Skeletal muscle tissue (tissue), 4 donors: ENCODE results near the gene TSPEAR. TPM values are rescaled to one million over a fixed set of nuclear protein-coding genes. Genes with fewer than 3 reads are reported as not detected.
A peak's percentile ranks its signal among the peaks of the same experiment; 100 is the strongest.
"Not testable (repeated sequence)": the region's sequence is repeated elsewhere in the genome, so short reads cannot be mapped to it uniquely, and the experiment has no call there.

ENCODE experiments used
- H3K27ac ChIP-seq: one replicate; pipeline ENCODE4 v1.7.0; 2013; ENCODE audit warnings: mild to moderate bottlenecking, low read depth, low read length, inconsistent platforms
- H3K27me3 ChIP-seq, 3 donors: one replicate each; pipeline ENCODE4 v1.7.0; 2013; ENCODE audit warnings: low read length in 3 of 3; ENCODE audit not compliant: control insufficient read depth in 3 of 3, insufficient read depth in 3 of 3
- H3K36me3 ChIP-seq, 3 donors: one replicate each; pipeline ENCODE4 v1.7.0; 2013; ENCODE audit warnings: low read length in 3 of 3; ENCODE audit not compliant: control insufficient read depth in 3 of 3, insufficient read depth in 3 of 3
- H3K4me1 ChIP-seq, 3 donors: one replicate each; pipeline ENCODE4 v1.7.0; 2013; ENCODE audit warnings: low read length in 3 of 3, mild to moderate bottlenecking in 3 of 3; ENCODE audit not compliant: control insufficient read depth in 3 of 3, insufficient read depth in 3 of 3
- H3K4me3 ChIP-seq, 3 donors: one replicate each; pipeline ENCODE4 v1.7.0; 2013; ENCODE audit warnings: low read length in 3 of 3
- H3K9ac ChIP-seq, 3 donors: one replicate each; pipeline ENCODE4 v1.7.0; 2013; ENCODE audit warnings: low read length in 3 of 3, mild to moderate bottlenecking in 3 of 3, moderate library complexity in 2 of 3, low read depth in 1 of 3
- H3K9me3 ChIP-seq, 3 donors: one replicate each; pipeline ENCODE4 v1.7.0; 2013; ENCODE audit warnings: low read length in 3 of 3; ENCODE audit not compliant: control insufficient read depth in 3 of 3
- total RNA-seq: library from RNA; depleted of rRNA; stranded (reverse); fragments of >200 nt; gene quantifications from one replicate; pipeline ENCODE4 v1.2.3, GENCODE V29; 2014
- donor health status: Osteomylitis.

Gene TSPEAR
- total RNA-seq, 1 donor from 2014 or later, result not detected

DNA sequence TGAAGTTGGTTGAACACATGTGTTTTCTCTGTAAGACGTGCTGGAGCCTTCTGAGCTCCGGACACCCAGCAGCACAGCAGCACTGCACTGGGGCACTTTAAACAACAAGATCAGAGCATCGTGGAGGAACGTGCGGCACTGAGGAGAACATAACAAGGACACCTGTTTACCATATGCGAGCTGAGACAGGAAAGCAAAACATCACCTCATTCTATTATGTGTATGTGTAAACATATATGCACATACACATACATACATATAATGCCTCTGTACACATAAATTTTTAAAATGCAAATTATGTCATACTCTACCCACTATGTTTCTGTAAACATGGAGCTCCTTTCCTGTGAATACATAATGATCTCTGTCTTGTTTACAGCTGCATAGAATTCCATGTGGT is 115.8 kb downstream of the TSPEAR start:
- no peaks in the 10 kb centered on the region for H3K36me3 ChIP-seq
- H3K9me3 ChIP-seq, result no peaks in the 10 kb centered on the region
- H3K27ac ChIP-seq, result no peak overlapping the region
- no peak overlapping the region for H3K9ac ChIP-seq
- no peak overlapping the region for H3K4me3 ChIP-seq
- H3K4me1 ChIP-seq, result peaks cover 3 to 14% (median 6%) of the 10 kb centered on the region in 3 donors
- peaks cover 38 to 63% (median 51%) of the 10 kb centered on the region in 3 donors for H3K27me3 ChIP-seq

DNA sequence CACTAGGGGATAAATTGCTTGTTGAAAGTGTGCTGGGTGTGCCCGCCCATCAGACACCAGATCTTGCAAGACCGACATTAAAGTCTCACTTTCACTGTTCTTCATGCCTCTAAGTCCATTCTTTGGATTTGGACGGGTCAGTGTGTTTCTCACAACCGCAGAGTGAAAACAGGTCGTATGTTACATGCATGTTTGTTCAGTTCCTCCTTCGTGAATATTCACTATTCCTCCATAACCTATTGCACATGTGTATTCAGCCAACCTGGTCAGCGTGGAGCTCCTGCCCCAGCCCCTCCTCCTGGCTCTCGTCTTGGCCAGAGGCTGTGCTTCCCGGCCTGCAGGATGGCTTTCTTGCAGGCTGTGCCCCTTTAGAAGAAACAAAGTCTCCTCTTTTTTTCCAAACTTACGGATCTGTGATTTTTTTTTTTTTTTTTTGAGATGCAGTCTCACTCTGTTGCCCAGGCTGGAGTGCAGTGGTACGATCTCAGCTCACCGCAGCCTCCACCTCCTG is 116.9 kb downstream of the TSPEAR start:
- Histone ChIP-seq H3K4me1 (peaks cover 3 to 14% (median 6%) of the 10 kb centered on the region in 3 donors), H3K27ac (no peak overlapping the region), H3K9ac (no peak overlapping the region), H3K4me3 (no peak overlapping the region), H3K27me3 (peaks cover 34 to 62% (median 51%) of the 10 kb centered on the region in 3 donors), H3K36me3 (no peaks in the 10 kb centered on the region), H3K9me3 (no peaks in the 10 kb centered on the region)

DNA sequence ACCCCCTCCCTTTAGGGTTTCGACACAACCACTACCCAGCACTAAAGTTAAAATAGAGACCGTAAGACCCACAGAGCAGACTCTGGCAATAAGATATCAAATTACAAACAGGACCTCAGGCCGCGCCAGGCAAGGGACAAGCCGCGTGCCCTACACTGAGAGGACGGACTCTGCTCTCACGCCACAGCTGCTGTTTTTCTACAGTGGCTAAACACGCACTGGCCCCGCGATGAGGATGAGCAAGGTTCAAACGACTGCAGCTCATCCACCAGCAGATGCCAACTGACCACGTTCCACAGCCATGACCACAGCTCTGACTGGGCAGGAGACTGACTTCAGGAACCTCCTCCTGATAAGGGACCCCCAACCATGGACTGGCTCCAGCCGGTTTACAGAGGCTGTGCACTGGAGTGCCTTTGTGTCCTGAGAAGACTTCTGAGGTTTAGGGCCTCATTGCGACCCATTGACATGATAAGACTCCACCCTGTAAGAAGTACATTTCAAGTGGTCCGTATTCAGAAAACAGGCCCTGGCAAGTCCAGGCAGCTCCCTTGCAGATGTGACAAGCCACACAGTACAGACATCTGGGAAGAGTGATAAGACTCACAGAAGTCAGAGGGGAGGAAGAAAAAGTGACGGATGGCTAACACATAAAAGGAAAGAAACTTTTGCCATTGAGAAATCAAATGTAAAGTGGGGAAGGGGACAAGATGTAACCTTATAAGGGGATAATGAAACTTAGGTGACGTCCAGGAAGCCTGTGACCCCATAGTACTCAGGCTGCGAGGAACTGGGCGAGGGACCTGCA is 117.6 kb downstream of the TSPEAR start:
- H3K9ac ChIP-seq, result no peak overlapping the region
- no peak overlapping the region for H3K4me3 ChIP-seq
- H3K4me1 ChIP-seq, result peaks cover 3 to 14% (median 6%) of the 10 kb centered on the region in 3 donors
- no peaks in the 10 kb centered on the region for H3K36me3 ChIP-seq
- peaks cover 0 to 2% (median 0%) of the 10 kb centered on the region in 3 donors for H3K9me3 ChIP-seq
- no peak overlapping the region for H3K27ac ChIP-seq
- peaks cover 35 to 62% (median 48%) of the 10 kb centered on the region in 3 donors for H3K27me3 ChIP-seq

DNA sequence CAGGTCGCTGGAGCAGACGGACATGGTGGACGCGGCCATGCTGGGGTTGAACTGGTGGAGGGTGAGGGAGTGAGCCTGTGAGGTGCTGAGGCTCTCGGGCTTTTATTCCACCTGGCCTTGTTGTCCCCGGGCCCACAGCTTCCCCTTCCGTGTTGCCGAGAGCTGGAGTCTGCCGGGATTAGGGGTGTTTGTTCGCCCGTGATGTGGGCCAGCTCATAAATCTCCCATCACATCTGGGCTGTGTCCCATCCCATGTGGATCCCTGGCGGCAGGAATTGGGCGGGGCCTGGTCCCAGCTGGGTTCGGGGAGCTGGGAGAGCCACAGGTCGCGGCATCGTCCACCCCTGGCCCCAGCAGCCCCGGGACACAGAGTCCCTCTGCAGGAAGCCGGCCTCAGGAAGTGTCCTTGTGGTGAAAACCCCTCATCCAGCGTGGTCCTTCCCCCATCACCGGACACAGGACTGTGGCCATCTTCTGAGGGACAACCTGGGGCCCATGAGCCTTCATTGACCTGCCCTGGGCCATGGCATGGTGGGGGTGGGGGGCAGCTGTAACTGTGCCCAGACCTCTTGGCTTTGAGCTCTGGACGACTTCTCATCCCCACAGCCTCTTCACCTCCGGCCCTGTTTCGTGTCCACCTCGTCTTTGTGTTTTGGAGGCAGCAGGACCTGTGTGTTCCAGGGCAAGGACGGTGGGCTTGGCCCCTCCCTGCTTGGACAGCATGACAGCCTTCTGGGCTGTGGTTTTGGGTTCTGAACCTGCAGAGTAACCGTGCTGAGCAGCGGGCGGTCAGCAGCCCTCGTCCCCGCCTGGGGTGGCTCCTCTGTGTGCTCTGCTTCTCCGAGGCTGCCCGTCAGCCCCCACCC is 118.7 kb downstream of the TSPEAR start, which contains the start of gene KRTAP10-6:
Gene KRTAP10-6 (minus strand): TSS at position 60 of the 866 bp plus-strand sequence. CDS start 21 bp downstream, at position 39.
- Histone ChIP-seq H3K27me3 (peaks cover 31 to 62% (median 38%) of the 10 kb centered on the region in 3 donors), H3K27ac (no peak within 1 kb of the TSS), H3K9me3 (peaks cover 0 to 2% (median 0%) of the 10 kb centered on the region in 3 donors), H3K36me3 (no peaks in the 10 kb centered on the region), H3K4me1 (peaks cover 3 to 14% (median 6%) of the 10 kb centered on the region in 3 donors), H3K9ac (peak within 1 kb of the TSS in 1 of 3 donors; percentile 8), H3K4me3 (peak within 1 kb of the TSS in 1 of 3 donors; percentile 13)

DNA sequence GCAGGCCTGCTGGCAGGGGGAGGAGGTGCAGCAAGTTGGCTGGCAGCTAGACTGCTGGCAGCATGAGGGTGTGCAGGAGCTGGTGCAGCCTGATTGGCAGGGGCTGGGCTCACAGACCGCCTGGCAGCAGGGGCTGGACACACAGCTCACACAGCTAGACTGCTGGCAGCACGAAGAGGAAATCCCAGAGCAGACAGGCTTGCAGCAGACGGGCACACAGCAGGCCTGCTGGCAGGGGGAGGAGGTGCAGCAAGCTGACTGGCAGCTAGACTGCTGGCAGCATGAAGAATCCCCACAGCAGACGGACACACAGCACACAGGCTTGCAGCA is 119.6 kb downstream of the TSPEAR start:
- H3K9me3 ChIP-seq, H3K27ac ChIP-seq, H3K4me3 ChIP-seq, H3K36me3 ChIP-seq, H3K9ac ChIP-seq: not testable (repeated sequence)
- H3K4me1 ChIP-seq, result peaks cover 3 to 14% (median 6%) of the 10 kb centered on the region in 3 donors
- peaks cover 28 to 61% (median 38%) of the 10 kb centered on the region in 3 donors for H3K27me3 ChIP-seq

DNA sequence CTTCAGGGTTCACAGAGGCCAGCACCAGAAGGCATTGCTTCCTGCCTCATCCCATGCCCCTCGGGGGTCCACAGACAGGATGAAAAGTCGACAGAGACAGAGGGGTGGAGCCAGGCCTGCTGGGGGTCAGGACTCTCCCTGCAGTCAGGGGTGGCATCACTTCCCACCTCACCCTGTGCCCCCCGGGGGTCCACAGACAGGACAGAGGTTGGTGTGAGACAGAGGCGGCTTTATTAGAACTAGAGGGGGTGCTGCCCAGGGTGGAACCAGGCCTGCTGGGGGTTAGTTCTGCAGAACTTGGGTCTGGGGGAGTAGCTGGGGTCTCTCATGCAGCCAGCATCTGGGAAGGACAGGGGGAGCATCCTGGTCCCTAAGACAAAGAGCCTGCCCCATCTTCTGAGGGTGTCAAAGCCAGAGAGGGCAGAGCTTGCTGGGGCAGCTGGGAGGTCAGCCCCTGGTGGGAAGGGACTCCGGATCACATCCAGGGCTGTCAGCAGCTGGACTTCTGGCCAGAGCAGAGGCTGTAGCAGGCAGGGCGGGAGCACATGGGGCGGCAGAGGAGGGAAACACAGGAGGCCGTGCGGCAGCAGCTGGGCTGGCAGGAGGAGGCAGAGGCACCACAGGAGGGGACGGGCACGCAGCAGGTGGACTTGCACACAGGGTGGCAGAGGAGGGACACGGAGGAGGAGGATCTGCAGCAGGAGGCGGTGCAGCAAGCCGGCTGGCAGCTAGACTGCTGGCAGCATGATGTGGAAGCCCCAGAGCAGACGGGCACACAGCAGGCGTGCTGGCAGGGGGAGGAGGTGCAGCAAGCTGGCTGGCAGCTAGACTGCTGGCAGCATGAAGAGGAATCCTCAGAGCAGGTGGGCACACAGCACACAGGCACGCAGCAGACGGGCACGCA is 120.2 kb downstream of the TSPEAR start:
- H3K9ac ChIP-seq, H3K36me3 ChIP-seq, H3K4me3 ChIP-seq, H3K27ac ChIP-seq, H3K9me3 ChIP-seq: not testable (repeated sequence)
- peaks cover 28 to 56% (median 38%) of the 10 kb centered on the region in 3 donors for H3K27me3 ChIP-seq
- peaks cover 3 to 14% (median 6%) of the 10 kb centered on the region in 3 donors for H3K4me1 ChIP-seq

DNA sequence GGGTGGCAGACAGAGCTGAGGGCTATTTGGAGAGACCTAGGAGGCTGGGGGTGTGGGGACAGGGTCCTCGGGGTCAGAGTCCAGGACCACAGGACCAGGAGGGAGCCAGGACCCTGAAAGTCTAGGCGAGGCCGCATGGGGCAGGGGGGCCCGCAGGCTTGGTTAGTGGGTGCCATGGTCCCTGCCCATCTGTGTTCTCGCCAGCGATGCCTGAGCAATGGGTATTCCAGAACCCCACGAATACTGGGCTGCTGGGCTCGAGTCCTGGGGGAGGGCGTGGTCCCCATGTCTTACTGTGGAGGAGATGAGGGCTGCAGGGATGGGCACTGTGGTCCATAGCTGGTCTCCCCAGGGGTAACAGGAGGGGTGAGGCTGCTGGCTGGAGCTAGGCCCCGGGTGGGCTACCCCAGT is 121.1 kb downstream of the TSPEAR start:
- H3K36me3 ChIP-seq, result no peaks in the 10 kb centered on the region
- H3K9ac ChIP-seq, result no peak overlapping the region
- H3K4me3 ChIP-seq, result no peak overlapping the region
- H3K27ac ChIP-seq, result no peak overlapping the region
- peaks cover 3 to 14% (median 6%) of the 10 kb centered on the region in 3 donors for H3K4me1 ChIP-seq
- H3K9me3 ChIP-seq, result peaks cover 0 to 10% (median 2%) of the 10 kb centered on the region in 3 donors
- peaks cover 32 to 56% (median 42%) of the 10 kb centered on the region in 3 donors for H3K27me3 ChIP-seq

DNA sequence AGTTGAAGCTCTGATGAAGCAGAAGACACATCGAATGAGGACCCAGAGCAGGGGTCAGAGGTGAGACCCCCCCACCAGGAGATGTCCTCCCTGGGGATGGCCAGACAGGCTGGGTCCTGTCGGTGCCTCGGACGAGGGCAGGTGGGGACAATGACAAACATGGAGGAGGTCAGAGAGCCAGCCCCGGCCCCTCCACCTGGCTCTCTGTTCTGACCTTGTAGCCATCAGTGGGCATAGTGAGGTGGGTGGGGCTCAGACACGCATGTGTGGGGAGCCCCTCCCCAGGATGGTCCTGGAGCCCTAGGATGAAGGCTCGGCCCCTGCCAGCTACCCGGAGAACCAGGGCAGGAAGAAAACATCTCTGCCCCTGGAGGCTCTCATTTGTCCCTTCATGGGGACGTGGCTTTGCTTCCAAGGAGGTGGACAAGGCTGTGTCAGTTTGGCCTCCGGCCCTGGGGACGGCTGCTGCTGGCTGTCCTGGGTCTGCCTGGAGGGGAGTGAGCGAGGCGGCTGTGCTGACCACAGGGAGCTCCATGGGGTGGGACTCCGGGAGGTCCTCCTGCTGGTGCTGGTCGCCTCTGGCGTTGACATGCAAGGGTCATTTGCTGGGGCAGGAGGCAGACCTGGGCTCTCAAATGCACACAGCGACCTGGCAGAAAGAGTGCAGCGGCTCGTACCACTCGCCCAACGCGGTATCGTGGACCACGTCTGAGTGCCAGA is 121.6 kb downstream of the TSPEAR start:
- H3K4me3 ChIP-seq, result no peak overlapping the region
- H3K4me1 ChIP-seq, result peaks cover 3 to 14% (median 6%) of the 10 kb centered on the region in 3 donors
- H3K27ac ChIP-seq, result no peak overlapping the region
- H3K36me3 ChIP-seq, result no peaks in the 10 kb centered on the region
- no peak overlapping the region for H3K9ac ChIP-seq
- peaks cover 0 to 13% (median 2%) of the 10 kb centered on the region in 3 donors for H3K9me3 ChIP-seq
- H3K27me3 ChIP-seq, result peaks cover 32 to 54% (median 44%) of the 10 kb centered on the region in 3 donors
